CD4-positive, alpha-beta T cell treated with Interleukin-21 for 1 hour (primary cell): ENCODE results near the gene ZC3H7B.
"Not testable (repeated sequence)": the region's sequence is repeated elsewhere in the genome, so short reads cannot be mapped to it uniquely, and the experiment has no call there.

Experiments used
- DNase-seq: peaks from one replicate; pipeline ENCODE4 v3.0.0-alpha.2; 2020

ZC3H7B gene

GRCh38 chr22:41288245-41288946 lies 12.9 kb upstream of the ZC3H7B start:
- DNase-seq, result no peak

DNA sequence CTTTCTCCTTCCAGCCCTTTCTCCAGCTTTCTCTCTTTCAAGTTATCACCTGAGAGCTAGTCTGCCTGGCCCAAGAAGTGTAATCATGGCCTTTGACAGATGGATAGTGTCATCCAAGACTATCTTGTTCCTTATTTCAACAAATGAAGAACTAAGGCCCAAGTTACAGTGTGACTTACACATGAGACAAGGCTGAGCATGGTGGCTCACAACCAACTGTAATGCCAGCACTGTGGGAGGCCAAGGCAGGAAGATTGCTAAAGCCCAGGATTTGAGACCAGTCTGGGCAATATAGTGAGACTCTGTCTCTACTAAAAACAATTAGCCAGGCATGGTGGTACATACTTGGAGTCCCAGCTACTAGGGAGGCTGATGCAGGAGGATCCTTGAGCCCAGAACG lies 11.7 kb upstream of the ZC3H7B start:
- no peak for DNase-seq

DNA sequence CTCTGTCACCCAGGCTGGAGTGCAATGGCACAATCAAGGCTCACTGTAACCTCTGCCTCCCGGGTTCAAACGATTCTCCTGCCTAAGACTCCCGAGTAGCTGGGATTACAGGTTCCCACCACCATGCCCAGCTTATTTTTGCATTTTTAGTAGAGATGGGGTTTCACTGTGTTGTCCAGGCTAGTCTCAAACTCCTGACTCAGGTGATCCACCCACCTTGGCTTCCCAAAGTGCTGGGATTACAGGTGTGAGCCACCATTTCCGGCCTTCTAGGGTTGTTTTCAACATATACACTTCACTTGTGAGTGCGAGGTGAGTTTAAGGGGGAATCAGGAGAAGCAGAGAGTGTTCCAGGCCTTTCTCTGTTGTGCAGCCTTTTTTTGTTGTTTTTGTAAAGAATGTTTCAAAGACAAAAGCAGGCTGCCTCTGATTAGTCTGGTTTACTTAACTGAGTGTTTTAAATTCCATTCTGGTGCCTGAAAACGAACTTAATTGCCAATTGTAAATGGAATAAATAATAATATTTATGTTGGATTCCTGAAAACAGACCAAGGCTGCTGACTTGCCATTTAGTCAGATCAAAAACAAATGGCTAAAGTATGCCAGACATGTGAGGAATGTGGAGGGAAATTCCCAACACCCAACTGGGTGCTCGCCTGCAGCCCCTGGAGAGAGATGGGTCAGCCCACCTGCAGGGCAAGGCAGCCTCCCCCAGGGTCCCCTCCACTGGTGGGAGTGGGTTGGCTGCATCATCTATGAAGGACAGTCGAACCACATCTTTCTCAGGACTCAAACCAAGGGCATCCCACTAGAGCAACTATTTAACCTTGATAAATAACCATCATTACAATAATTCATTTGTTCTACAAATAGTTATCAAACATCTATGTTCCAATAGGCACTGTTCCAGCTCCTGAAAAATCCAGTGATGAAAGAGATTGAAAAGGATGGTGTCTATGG lies 10.8 kb upstream of the ZC3H7B start:
- DNase-seq, result no peak

- DNase-seq, result not testable (repeated sequence)
Observed at GRCh38 chr22:41294816-41295215, 6.5 kb upstream of the ZC3H7B start.

- DNase-seq, result no peak
Observed at GRCh38 chr22:41296826-41297667, 4.3 kb upstream of the ZC3H7B start.

DNA sequence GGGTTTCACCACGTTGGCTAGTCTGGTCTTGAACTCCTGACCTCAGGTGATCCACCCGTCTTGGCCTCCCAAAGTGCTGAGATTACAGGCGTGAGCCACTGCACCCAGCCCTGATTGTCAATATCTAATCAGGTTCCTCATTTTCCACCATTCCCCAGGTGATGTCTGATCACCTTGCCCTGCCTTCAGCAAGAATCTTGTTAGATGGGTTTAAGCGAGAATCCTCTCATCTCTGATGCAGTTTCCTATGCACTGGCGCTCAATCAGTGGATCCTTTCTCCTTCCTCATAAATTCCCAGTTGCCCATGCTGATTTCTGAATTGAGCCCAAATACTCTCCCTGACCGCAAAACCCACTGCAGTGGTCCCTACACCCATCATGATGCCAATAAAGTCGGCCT lies 664 bp upstream of the ZC3H7B start:
- no peak for DNase-seq

DNA sequence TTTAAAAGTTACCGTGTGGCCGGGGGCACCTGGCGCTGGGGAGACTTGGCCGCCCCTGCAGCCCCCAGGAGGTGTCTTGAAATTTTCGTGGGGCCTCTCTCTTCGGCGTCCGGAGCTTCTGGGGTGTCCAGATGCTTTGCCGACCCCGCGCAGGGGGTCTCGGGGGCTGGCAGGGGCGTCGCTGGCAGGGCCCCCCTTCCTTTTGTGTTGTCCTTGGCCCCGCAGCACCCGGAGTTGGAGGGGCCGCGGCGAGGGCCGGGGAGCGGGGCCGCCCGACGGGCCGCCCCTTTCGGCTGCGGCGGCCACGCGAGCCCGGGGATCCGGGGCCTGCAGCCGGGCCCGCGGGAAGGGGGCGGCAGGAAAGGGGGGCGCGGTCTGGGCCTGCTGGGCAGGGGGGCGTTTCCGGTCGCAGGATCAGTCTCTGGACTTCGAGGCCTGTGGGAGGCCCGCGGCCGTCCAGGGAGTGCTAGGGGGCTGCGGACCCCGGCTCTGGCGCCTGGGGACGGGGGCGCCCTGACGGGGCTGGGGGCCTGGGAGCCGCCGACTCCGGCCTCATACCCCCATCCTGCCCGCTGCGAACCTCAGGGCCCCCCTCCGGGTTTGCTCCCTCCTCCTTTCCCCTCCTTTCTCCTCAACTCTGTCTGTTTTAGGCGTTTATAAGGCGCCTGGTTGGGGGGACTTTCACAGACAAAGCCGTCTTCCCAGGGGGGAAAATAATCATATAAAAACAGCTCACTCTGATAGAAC lies 869 bp downstream of the ZC3H7B start:
- DNase-seq, result peak; percentile 13

DNA sequence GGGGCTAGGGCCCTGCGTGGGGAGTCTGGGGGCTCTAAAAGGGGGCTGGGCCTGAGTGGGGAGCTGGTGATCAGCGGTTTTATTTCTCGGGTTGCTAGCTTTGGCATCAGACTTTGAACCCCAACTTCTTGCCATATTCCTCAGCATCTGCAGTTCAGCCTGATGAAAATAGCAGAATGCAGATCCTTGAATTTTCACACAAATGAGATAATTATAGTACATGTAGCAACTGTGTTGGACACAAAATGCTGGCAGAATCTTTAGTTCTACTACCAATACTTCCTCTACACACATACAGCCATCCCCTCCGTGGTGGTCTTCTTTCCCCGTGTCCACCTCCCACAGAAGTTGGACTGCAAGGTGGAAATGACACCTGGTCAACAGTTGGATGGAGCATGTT lies 1.5 kb downstream of the ZC3H7B start:
- no peak for DNase-seq

- no peak for DNase-seq
Observed at GRCh38 chr22:41305646-41306045, 4.3 kb downstream of the ZC3H7B start.

GRCh38 chr22:41308054-41308453 lies 6.7 kb downstream of the ZC3H7B start:
- no peak for DNase-seq

- DNase-seq, result no peak
Observed at GRCh38 chr22:41308544-41308947, 7.2 kb downstream of the ZC3H7B start.

- DNase-seq, result no peak
Observed at GRCh38 chr22:41310336-41310735, 9.0 kb downstream of the ZC3H7B start.

DNA sequence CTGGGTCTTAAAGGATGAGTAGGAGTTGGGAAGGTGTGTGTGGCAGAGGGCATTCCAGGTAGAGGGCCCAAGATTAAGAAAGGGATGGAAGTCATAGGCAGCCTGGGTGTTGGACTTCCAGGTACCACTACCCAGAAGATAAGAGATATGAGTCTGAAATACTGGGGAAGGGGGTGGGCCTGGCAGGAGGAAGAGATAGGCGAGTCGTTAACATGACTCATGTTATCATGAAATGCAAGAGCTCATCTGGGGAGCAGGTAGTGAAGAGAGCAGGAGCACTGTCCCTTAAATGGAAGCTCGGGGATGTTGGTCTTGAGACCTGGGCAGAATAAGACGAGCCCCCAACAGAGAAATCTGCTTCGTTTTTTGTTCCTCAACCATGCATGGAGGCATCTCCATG lies 10.2 kb downstream of the ZC3H7B start:
- no peak for DNase-seq

- no peak for DNase-seq
Observed at GRCh38 chr22:41314821-41315220, 13.5 kb downstream of the ZC3H7B start.

DNA sequence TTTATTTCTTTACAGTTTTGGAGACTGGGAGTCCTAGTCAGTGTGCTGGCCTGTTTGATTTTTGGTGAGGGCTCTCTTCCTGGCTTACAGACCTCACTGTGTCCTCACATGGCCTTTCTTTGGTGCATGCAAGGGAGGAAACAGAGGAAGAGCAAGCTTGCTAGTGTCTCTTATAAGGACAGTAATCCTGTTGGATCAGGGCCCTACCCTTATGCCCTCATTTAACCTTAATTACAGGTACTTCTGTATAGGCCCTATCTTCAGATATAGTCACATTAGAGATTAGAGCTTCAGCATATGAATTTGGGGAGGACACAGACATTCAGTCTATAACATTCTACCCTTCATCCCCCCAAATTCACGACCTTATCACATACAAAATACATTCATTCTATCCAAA lies 14.3 kb downstream of the ZC3H7B start:
- DNase-seq, result no peak

- DNase-seq, result no peak
Observed at GRCh38 chr22:41320416-41321240, 19.3 kb downstream of the ZC3H7B start.

- DNase-seq, result no peak
Observed at GRCh38 chr22:41324821-41325528, 23.6 kb downstream of the ZC3H7B start.

- DNase-seq, result no peak
Observed at GRCh38 chr22:41327124-41327523, 25.8 kb downstream of the ZC3H7B start.

- DNase-seq, result no peak
Observed at GRCh38 chr22:41330169-41330568, 28.8 kb downstream of the ZC3H7B start.

DNA sequence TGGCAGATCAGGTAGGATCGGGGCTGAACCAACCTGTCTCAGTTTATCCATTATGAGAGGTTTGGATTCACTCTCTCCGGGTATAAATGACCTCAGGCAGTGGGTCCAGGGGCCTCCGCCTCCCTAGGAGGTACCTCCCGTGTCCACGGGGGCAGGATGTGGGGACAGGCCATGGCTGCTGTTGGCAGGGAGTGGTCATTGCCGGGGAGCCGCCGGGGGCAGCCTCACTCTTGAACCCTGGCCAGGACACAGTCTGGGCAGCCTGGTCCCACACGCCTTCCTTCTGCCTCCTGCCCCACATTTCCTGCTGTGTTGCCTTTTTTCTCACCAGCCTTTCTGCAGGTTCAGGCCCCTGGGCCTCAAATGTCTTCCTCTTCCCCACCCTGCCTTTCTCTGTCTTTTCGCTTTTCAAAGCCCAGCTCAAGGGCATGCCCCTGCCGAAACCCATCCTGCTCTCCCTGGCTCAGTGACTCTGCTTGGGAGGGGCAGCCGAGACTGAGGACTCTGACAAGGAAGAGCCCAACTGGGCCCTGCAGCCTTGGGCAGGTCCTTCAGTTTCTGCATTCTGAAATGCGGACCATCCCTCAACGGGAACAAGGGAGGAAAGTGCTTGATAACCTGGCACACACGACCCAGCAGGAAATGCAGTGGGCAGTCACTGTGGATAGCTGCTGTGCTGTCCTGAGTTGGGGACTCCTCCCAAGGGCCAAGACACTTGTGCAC lies 31.1 kb downstream of the ZC3H7B start:
- no peak for DNase-seq
